HG02973 (cell line): ENCODE results near the gene C15orf61.

Source experiments
- ATAC-seq: cut with Tn5 transposase; IDR thresholded peaks from one replicate; pipeline ENCODE4 v1.9.1; 2021; ENCODE audit warnings: moderate library complexity; ENCODE audit not compliant: unreplicated experiment

Gene C15orf61

GRCh38 chr15:67579164-67579563 lies 58.2 kb downstream of the C15orf61 start:
- no peak for ATAC-seq
